ENCODE measurements around the gene TMEM215.

The TMEM215 gene, protein sequence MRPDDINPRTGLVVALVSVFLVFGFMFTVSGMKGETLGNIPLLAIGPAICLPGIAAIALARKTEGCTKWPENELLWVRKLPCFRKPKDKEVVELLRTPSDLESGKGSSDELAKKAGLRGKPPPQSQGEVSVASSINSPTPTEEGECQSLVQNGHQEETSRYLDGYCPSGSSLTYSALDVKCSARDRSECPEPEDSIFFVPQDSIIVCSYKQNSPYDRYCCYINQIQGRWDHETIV

DNA sequence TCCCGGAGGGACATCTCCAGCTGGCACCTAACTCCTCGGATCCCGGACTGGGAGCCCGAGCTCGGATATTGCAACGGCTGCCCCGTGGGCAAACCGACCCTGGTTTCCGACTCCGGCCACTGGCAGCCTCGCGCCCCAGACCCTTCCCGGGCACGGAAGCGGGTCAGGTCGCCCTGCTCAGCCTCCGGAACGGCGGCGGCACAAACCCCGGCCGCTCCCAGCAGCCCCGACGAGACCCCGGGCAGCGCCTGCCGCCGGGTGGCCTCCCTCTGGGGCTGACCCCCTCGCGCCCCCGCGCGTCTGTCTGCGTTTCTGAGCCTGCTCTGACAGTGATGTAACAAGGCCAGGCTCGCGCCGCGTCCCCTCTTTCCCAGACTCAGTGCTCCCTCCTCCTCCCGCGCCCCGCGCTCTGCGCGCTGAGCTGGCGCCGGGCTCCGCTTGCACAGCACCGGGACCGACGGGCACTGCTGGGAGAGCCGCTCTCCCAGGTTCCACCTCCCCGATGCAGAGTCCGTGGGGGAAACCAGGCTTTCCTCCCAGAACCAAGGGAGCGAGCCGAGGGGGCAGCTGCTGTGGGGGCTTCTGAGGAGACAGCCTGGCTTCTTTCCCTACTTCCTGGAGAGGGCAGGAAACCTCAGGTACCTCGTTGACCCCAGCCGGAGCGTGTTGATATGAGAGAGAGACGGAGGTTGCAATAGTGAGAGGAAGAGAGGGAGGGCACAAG is at the start of gene TMEM215:
TMEM215 (plus strand) TSS at position 373 of the 724 bp plus-strand sequence. CDS start 644 bp downstream, outside the sequence.
- TF ChIP-seq, protein P1, sequence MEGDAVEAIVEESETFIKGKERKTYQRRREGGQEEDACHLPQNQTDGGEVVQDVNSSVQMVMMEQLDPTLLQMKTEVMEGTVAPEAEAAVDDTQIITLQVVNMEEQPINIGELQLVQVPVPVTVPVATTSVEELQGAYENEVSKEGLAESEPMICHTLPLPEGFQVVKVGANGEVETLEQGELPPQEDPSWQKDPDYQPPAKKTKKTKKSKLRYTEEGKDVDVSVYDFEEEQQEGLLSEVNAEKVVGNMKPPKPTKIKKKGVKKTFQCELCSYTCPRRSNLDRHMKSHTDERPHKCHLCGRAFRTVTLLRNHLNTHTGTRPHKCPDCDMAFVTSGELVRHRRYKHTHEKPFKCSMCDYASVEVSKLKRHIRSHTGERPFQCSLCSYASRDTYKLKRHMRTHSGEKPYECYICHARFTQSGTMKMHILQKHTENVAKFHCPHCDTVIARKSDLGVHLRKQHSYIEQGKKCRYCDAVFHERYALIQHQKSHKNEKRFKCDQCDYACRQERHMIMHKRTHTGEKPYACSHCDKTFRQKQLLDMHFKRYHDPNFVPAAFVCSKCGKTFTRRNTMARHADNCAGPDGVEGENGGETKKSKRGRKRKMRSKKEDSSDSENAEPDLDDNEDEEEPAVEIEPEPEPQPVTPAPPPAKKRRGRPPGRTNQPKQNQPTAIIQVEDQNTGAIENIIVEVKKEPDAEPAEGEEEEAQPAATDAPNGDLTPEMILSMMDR (IDR thresholded peaks at IDR 0.05; ENCODE audit: low read depth, low read length, missing control alignments): no peak
- H3K4me3 ChIP-seq (ENCODE audit: low read depth, low read length): no peak within 1 kb of the TSS
- DNase-seq (ENCODE audit: low read depth): no peak

DNA sequence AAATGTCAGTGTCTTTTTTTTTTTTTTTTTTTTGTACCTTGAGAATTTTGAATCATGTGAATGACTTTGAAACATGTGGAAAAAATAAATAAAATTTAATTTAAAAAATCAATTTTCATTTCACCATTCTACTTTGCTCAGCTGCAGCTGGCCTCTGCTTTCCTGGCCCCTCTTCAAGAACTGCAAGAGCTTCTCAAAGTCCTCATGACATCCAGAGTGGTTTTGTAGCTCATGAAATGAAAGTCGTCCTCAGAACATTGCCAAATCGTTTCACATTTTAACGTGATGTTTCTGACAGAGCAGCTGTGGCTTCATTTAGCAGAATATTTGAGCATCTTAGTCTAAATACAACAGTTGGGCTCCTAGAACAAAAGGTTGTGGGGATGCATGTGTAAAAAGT is 47.9 kb upstream of the TMEM215 start:
- TF ChIP-seq, protein P1 (IDR thresholded peaks at IDR 0.05; ENCODE audit: low read depth, low read length, missing control alignments): no peak
- no peak for DNase-seq (ENCODE audit: low read depth)
- H3K4me3 ChIP-seq (ENCODE audit: low read depth, low read length): no peak overlapping the region

DNA sequence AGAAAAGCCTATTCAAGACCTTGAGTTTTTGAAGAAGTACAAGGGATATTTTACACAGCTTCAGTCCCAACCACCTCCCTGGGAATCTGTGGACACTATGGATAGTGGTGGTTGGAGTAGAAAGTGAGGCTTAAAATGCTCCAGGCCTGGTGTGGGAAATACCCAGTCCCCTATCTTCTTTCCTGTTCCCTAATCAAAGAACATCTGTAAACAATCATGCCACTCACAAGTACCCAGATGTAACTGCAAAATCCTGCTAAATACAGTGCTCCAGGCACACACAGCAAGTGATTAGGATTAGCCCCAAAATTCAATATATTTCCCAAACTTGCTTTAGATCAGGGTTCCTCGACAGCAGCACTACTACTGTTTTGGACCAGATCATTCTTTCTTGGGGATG is 46.0 kb upstream of the TMEM215 start:
- TF ChIP-seq, protein P1 (IDR thresholded peaks at IDR 0.05; ENCODE audit: low read depth, low read length, missing control alignments): no peak
- H3K4me3 ChIP-seq (ENCODE audit: low read depth, low read length): no peak overlapping the region

DNA sequence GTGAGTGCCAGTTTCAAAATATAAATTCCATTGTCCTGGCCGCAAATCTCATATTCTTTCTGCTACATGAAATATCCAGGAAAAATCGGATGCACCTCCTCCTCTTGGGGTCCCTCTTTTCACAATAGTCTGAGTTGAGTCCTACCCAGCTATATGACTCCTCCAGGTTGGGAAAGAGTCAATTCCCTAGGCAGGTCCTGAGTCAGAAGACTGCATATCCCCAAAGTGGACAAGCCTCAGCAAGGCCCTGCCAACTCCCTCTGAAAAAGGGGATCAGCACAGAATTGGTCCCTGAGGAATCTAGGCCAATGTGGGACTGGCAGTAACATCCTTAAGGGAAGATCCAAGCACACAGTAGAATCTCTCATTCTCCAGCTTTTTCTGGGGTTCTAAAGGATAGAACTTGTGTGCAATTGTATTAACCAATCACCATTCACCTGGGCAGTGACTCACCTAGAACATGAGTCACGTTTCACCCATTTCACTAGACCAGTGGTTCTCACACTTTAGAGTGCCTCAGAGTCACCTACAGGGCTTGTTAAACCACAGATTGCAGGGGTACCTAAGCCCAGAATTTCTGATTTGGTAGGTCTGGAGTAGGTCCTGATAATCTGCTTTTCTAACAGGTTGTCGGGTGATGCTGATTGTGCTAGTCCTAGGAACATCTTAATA is 44.7 kb upstream of the TMEM215 start:
- no peak overlapping the region for H3K4me3 ChIP-seq (ENCODE audit: low read depth, low read length)
- no peak for DNase-seq (ENCODE audit: low read depth)
- TF ChIP-seq, protein P1 (IDR thresholded peaks at IDR 0.05; ENCODE audit: low read depth, low read length, missing control alignments): no peak

More for the DNA sequence above, 46.0 kb upstream of the TMEM215 start:
- no peak for DNase-seq (ENCODE audit: low read depth)

DNA sequence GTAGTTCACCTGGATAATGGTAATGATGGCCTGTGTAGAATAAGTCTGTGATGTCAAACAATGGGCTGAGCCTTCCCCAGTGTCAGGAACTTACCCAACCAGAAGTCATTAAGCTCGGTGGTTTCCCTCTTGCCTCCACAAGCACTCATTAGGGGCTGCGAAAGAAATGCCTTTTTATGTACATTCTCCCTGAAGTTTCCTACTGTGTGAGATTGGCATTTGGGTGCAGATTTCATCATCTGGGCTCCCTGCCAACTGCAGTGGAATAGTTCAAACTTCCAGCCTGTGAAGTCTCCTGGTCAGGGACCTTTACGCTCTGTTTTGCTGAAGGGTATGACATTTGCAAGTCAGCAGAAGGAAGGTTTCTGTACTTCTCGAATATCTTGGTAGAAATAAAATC is 41.6 kb upstream of the TMEM215 start:
- DNase-seq (ENCODE audit: low read depth): no peak
- no peak overlapping the region for H3K4me3 ChIP-seq (ENCODE audit: low read depth, low read length)
- TF ChIP-seq, protein P1 (IDR thresholded peaks at IDR 0.05; ENCODE audit: low read depth, low read length, missing control alignments): no peak

DNA sequence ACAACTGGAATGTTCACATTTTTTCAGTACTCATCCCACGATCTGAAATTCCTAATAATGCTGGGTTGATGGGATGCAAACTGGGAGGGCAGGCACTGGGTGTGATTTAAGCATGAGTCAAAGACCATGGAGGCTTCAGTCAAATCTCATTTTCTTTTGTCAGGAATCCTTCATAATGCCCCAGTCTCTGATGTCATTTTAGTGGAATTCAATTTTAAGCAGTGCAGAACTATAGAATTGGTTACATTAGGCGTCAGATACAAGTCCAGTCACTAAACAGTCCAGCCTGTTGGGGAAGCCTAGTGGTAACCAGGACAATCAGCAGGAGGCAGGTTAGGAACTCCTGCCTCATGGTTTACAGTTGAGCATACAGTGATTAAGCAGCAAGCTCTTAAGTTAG is 41.0 kb upstream of the TMEM215 start:
- no peak overlapping the region for H3K4me3 ChIP-seq (ENCODE audit: low read depth, low read length)
- DNase-seq (ENCODE audit: low read depth): no peak
- TF ChIP-seq, protein P1 (IDR thresholded peaks at IDR 0.05; ENCODE audit: low read depth, low read length, missing control alignments): no peak

Data from GM12864 (cell line).